ENCODE measurements around the gene CCNY.
"Not testable (repeated sequence)": the region's sequence is repeated elsewhere in the genome, so short reads cannot be mapped to it uniquely, and the experiment has no call there.

CCNY gene

DNA sequence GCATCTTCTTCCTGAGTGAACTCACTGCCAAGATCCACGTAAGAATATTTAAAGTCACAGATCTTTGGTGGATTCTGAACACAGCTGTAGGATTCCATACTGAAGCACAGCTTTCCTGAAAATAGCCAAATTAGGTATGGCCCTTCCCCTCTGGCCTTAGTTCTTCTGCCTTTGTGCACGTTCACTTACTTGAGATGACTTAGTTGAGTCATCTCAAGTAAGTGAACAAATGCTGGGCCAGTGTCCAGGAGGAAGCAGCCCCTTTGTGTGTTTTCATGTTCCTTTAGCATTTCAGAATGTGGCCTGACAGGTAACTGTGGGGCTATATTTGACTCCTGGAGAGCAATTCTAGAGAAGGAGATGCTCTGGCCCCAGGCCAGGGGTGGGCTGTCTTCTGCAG, 51.5 kb downstream of the CCNY start:
- no peak for DNase-seq

DNA sequence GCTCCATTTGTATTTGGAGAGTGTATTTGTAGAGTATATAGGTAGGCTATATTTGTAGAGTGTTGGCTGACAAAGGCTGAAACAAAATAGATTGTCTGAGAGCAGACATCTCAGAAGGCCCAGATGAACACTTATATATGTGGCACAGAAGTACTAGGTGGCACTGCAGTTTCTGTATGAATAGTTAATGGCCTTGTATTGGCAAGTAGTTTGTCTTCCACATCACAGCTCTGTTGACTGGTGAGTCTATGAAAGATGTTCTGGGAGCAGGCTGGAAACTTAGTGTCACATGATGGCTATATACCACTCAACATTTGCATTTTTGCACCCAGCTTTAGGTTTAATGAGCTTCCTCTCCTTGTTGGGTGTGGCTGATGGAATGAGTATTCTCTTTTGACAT, 51.9 kb downstream of the CCNY start:
- DNase-seq = no peak

DNA sequence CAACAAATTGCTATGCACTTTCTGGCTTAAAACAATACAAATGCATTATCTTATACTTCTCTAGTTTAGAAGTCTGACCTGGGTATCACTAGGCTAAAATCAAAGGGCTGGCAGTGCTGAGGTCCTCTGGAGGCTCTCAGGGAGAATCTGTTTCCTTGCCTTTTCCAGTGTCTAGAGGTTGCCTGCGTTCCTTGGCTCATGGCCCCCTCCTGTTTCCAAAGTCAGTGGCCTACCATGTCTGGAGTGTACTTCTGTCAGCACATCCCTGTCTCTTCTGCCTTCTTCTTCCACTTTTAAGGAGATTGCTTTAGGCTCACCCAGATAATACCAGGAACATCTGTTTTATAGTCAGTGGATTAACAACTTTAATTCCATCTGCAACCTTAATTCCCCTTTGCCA, 52.4 kb downstream of the CCNY start:
- DNase-seq = no peak

DNA sequence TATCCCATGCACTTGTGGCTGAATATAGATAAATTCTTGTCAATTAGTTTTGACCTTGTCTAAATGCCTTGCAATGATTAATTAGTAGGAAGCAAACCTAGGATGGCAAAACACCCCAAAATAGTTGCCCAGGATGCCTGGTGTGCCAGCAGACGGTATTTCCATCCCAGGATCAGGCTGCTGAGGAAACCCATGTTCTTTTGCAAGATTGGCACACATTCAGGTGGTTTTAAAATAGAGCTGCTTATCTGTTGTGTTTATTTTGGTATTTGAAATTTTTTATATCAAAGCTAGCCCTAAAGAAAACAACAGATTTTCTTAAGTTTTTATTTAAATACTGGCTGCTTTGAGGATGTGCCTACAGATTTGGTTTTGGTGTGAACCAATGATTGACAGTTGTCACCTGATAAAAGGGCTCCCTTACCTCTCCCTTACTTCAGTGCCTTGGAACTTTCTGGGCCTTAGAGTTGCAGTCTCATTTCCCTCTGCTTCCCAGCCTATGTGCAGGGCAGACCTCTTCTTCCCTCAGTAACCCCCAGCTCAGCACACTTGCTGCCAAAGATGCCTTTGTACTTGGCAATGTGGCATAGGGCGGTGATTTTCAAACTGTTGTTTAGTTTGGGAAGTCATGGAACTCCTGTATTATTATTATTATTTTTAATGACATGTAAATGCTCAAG, 54.0 kb downstream of the CCNY start:
- DNase-seq = no peak

DNA sequence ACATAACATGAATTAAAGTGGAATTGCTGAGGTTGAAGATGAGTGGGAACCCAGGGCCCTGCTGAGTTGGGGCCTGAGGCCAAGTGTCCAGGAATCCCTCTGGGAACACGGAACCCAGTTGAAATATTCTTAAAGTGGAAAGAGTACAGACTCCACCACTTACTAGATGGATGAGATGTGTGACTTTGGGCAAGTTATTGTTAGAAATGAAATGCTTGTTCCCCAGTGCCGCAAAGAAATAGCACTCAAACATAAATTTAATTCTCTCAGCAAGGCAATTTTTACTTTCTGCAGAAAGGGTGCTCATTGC, 54.5 kb downstream of the CCNY start:
- DNase-seq = no peak

DNA sequence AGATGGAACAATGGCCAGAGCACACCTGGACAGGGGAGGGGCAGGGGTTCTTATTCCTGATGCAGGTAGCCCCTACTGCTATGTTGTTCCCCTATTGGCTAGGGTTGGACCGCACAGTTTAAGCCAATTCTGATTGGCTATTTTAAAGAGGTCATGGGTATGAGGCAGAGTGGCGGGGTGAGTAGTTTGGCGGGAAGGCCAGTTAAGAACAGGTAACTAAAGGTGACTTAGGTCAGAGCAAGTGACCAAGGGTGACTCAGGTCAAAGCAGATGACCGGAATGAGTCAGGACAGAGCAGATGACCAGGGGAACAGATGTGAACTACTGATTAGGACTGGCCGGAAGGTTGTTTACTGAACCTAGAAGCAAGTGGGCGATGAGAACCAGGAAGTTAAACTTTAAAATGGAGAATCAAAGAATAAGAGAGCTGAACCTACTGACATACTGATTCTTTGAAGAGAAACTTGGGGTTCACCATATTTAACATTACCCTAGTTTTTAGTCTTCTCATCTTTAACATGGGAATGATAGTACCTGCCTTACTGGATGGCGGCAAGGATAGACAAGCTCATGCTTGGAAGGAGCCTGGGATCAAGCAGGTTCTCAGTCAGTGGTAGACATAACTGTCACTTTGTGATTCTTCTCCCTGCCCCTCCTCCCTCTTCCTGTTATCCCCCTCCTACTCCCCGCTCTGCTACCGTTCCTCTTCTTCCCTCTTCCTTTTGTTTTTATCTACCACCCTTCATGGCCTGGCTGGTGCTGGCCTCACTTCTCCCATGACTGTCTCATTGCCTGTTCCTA, 55.0 kb downstream of the CCNY start:
- DNase-seq = no peak

DNA sequence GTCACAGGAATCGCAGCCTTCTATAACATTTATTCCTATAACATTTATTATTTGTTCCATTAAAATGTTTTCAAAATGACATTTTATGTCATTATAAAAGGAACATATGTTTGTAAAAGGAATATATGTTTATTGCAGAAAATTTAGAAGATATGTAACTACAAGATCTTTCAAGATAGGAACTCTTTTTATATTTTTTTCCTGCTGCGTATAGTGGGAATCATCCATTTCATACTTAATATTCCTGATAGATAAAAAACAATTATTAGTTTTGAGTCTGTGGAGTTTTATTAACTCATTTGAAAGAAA, 55.6 kb downstream of the CCNY start:
- DNase-seq = no peak

DNA sequence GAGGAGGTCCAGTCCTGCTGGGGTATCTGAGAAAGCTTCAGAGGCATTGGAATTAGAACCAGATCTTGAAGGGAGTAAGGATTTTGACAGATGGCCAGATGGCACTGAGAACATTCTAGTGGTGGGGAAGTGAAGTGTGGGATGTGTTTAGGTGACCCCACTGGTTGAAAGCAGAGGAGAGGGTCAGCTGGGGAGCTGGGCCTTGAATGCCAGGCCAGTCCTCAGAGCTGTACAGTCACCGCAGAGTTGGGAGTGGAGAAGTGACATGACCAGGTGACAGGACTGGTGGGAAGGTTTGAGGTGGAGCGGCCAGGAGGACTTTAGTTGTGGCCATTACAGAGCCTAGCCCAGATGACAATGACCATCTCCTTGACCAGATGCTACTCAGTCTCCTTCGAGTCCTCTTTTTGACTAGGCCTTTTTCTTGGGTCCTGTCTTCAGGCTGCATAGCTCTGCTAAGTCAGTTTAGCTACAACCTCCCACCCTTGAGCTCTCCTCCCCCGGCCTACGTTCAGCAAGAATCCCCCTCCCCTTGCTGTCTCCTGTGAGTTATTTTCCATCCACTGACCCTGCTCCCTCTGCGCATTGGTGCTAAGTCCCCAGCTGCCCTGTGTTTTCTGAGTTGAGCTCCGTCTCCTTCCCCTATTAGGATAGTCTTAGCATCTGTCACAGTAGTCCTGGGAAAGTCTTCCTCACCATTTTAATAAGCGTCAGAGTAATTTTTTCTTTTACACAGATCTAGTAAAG, 56.3 kb downstream of the CCNY start:
- DNase-seq = no peak

DNA sequence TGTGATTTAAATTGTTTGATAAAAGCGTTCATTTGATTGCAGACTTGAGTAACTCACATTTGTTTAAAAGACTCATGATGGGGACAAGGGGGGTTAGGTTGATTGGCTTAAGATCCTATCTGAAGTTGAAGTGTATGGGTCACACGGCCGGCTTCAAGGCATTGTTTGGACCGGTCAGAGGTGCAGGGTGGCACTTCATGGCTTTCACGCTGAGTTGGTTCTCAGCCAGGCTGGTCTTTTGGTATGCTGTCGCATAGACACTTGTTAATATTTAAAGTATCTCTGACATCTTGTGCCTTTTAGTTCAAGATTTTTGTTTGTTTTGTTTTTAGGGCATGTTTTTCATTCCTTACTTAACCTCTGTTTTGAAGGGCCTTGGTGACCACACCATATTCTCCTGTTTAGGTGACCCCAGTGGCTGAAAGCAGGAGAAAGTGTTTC, 58.1 kb downstream of the CCNY start:
- DNase-seq = no peak

DNA sequence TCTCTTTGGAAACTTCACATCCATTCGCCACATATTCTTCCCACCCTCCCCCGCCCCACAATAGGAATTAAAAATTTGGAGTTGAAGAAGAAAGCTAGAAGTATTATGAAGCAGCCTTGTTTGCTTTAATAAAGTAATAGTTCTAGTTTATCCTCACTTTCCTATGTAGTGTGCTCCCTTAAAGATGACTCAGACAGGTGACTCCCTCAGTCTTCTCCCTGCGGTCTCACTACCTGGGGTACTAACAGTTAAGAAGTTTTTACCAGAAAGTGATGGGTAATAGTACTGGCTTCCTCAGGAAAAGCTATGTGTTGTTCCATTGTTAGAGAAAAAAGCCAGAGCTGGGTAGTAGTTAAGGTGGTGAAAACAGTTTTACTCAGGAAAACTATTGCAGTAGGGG, 58.6 kb downstream of the CCNY start:
- no peak for DNase-seq

DNA sequence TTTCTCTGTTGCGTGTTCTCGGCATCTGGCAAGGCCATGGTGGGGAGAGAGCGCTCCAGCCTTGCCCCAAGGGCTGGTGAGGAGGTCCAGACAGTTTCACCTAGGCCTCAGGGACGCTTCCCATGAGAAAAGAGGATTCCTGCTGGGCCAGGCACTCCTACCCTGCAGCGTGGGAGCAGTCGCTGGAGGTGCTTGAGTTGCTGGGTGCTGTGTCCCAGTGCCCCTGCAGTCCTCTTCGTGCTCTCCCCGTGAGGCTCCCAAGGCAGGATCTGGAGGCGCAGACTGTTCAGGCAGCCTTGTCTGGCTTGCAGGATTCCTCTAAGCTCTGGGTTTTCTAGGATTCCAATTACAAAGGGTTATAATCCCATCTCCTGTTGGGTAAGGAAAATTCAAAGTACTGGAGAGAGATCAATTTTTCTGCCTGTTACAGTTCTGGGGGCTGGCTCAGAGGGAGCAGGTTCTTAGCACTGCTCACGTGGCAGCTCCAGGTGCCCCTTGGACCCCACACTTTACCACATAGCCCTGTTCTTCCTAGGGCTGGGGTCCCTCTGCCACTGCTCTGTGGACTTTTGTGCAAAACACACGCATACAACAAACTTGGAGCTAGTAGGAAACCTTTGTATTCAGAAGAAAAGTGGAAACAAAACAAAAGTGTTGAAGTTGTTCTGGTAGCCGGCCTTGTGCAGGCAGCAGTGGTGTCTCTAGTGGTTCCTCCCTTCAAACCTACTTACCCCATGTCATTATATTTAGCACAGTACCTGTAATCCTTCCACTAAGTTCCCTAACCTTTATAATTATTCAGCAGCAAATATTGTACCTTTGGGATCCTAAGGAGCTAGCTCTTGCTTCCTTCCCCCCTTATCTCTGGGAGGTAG, 60.5 kb downstream of the CCNY start:
- DNase-seq = no peak

DNA sequence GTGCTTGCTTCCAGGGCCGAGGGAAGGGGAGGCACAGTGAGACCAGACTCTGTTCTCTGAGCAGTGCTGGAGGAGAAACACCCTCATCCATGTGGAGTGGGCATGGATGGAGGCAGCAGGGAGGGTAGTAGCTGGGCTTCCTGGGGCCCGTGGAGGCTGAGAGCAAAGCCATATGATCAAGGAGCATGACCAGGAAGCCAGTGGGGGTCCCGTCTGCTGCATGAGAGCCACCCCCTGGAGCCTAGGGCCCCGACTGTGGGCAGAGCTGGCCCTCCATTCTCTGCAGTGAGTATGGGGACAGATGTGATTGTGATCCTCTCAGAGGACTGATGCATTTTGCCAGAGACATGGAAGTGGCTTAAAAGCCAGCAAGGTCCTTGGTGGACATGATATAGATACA, 61.6 kb downstream of the CCNY start:
- no peak for DNase-seq

DNA sequence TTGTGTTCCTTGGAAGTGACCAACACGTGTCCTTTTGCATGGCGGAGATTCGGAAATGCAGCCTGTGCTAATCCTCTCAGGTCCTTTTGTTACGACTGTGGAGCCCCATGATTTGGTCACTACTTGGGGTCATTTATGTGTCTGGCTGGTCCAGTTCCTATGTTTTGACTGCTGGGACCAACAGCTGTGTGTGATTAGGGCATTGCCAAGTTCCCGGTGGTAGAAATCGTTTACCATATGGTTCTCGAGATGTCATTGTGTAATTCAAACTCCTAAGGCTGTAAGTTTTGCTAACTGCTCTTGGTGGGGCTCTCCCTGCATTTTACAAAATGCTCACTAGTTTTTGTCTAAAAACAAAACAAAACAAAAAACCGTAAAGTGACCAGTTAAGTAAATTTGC, 62.0 kb downstream of the CCNY start:
- DNase-seq = no peak

DNA sequence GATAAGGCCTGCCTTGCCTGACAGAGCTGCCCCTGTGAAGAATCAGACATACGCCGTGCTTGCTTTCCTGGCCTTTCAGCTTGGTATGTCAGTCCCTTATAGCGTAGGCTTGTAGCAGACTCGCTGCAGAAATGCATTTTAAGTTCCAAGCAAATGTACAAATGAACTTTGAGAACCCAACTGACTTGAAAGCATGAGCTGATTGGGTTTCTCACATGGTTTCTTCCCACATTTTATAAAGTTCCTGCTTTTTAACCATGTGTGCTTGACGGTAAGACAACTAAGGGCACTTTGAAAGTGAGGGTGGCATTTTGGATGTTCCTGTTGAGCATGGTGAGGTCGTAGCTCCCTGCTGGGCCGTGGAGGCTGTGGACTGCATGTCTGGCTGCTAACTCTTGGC, 62.6 kb downstream of the CCNY start:
- no peak for DNase-seq

DNA sequence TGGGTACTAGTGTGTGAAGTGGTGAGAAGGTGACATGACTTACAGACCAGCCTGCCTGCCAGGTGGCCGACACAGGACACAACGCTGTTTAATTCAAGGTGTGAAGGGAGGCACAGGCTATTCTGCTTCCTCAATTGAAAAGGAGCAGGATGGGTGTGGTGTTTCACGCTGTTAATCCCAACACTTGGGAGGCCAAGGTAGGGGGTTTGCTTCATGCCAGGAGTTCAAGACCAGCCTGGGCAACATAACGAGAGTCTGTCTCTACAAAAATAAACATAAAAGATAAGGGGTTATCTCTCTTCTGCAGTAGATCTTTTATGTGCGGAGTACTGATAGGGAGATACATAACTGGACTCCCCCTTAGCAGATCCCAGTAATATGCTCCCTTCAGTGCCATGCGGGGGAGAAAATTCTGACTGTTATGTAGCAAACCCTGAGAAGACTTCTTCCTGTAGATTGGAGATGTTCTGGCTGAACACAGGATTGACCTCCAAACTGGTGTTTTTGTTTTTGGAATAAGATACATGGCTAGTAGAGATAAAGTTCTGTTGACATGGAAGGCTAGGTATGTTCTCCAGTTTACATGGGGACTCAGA, 63.2 kb downstream of the CCNY start:
- DNase-seq = no peak

DNA sequence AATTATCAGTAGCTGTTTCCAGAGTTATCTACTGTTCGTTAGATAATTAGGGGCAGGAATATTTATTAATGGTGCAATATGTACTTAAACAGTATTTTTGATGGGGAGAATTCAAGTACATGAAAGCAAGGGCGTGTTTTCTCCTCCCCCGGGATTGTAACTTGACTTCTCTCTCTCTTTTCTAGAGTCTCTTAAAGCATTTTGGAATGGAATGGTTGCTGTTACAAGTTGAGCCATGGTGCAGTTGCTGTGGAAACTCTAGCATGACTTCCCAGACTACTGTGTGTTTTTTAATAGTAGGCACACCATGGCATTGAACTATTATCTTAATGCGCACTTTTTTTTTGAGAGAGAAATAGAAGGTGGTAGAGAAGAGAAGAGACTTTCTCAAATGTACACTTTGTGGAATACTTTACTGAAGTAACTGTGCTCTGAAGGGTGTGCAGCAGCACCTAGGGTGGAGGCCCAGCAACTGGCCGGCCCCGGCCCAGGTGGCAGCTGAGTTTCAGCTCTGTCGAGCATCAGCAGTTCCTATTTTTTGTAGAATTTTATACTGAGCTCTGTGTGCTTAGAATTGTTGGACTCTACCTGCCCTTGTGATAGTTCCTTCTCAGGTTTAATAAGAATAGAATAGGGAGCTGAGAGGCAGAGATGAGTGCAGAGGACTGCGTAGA, 64.4 kb downstream of the CCNY start:
- no peak for DNase-seq

DNA sequence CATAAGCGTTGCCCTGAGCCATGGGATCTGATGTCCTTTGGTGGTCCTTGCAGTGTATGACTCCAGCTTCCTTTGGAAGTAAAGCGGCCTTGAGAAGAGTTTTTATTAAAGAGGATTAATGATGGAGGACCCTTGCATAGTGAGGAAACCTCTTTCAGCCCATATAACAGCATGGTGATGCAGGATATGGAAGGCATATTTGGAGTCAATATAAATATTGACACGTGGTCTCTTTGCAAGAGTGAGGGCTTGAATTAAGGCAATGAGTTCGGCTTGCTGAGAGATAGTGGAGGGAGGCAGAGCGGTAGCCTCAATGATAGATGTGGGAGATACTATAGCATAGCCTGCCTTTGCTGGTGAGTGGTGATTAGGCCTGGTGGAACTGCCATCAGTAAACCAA, 67.2 kb downstream of the CCNY start:
- DNase-seq = not testable (repeated sequence)

DNA sequence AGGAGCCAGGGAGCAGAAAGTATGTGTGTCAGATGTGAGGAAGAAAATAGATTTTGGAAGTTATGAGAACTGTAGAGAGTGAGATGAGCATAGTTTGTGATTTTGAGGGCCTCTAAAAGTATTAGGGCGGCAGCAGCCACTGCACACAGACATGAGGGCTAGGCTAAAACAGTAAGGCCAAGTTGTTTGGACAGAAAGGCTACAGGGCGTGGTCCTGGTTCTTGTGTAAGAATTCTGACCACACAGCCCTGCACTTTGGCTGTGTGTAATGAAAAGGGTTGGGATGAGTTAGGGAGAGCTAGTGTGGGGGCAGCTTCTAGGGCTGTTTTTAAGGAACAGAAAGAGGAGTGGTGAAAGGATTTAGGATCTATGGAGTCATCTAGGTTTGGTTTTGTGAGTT, 67.8 kb downstream of the CCNY start:
- peak; percentile 67 for DNase-seq

DNA sequence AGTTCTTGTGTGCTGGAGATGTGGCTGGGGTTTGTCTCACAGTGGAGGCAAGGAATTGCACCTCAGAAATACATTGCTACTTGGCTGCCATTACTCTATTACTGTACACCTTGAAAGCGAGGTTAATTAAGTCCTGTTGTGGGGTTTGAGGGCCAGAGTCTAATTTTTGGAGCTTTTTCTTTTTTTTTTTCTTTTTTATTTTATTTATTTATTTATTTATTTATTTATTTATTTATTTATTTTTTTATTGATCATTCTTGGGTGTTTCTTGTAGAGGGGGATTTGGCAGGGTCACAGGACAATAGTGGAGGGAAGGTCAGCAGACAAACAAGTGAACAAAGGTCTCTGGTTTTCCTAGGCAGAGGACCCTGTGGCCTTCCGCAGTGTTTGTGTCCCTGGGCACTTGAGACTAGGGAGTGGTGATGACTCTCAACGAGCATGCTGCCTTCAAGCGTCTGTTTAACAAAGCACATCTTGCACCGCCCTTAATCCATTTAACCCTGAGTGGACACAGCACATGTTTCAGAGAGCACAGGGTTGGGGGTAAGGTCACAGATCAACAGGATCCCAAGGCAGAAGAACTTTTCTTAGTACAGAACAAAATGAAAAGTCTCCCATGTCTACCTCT, 69.8 kb downstream of the CCNY start:
- DNase-seq = not testable (repeated sequence)

DNA sequence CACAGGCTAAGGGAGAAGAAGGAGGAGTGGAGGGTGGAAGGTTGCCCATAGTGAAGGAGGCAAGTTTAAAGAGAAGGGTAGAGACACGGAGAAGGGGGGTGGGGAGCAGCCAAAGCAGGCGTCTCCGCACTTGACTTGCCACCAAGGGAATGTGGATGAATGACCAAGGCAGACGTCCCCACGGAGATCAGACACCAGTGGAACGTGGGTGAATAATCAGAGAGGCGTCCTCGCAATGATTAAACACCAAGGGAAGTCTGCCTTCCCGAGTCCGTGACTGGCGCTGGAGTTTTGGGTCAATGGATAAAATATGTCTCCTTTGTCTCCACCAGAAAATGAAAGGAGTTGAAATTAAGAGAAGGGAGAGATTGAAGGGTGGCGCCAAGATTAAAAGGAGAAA, 71.4 kb downstream of the CCNY start:
- DNase-seq = not testable (repeated sequence)

DNA sequence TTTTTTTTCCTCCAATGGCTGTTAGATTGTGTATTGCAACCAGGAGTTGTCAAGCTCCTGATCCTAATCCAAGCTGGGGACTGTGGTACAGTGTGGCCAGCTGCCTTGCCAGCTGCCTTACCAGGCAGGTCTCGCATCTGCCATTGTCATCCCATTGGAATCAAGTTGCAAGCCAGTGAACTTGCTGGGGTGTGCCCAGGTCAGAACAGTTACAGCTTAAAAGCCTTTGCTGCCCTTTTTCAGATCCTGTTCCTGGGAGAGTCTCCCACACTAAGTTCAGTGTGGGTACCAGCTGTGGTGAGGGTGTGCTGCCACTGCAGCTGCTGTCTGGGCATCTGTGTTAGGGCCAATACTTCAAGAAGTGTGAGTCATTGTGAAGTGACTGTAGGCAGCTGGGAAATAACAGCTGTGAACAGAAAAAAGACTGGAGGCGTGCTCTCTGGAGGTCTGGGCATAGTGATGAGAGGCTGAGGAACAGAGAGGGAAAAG, 72.8 kb downstream of the CCNY start:
- peak; percentile 90 for DNase-seq

DNA sequence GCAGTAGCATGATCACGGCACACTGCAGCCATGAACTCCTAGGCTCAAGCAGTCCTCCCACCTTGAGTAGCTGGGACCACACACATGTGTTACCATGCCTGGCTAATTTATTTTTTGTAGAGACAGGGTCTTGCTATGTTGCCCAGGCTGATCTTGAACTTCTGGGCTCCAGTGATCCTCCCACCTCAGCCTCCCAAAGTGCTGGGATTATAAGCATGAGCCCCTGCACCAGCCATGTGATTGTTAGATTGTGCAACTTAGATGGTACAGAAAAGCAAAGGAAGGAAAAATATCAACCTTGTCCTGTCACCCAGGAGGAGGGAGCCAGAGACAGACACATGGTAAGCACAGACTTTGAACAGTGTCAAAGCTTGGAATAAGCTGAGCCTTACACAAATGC, 73.5 kb downstream of the CCNY start:
- DNase-seq = no peak

Data from MV-4-11 (cell line).